ENCODE results near the gene CCDC187. TPM values are rescaled to one million over a fixed set of nuclear protein-coding genes. Genes with fewer than 3 reads are reported as not detected.

The CCDC187 gene
- total and polyA plus RNA-seq, 12 donors, result 0.02 to 0.07 (median 0.03) TPM; not detected in 8

- WGBS, 2 donors, result 79 to 83% methylated on average over 30 of the region's 30 CpGs
- DNase-seq, result peak; percentile 44 to 53
- peak in 7 of 8 donors; percentile 59 to 75 (median 67) for ATAC-seq
Measured at GRCh38 chr9:136225748-136226679, 77.9 kb downstream of the CCDC187 start.

GRCh38 chr9:136225366-136225747 lies 78.5 kb downstream of the CCDC187 start:
- TF ChIP-seq CTCF (IDR thresholded peaks at IDR 0.05), result no peak
- no peak overlapping the region for H3K4me3 ChIP-seq
- H3K4me1 ChIP-seq, result no peaks in the 10 kb centered on the region
- H3K27ac ChIP-seq, result peak overlapping the region in 1 of 10 donors; percentile 44
- H3K9me3 ChIP-seq, result no peaks in the 10 kb centered on the region
- H3K27me3 ChIP-seq, result no peaks in the 10 kb centered on the region
- H3K36me3 ChIP-seq, result peaks cover 0 to 55% (median 4%) of the 10 kb centered on the region in 9 donors
- WGBS, 2 donors, result 86 to 90% methylated on average over 19 of the region's 19 CpGs
- intact Hi-C loops (cut with DNase I), result no loop called here
- DNase-seq (no peak), ATAC-seq (no peak)

More at GRCh38 chr9:136225748-136226679, 77.9 kb downstream of the CCDC187 start:
- peaks cover 0 to 55% (median 4%) of the 10 kb centered on the region in 9 donors for H3K36me3 ChIP-seq
- peak overlapping the region in 1 of 10 donors; percentile 44 for H3K27ac ChIP-seq
- no peaks in the 10 kb centered on the region for H3K4me1 ChIP-seq
- no peak overlapping the region for H3K4me3 ChIP-seq
- peak; percentile 15 to 82 (median 69) for TF ChIP-seq CTCF (IDR thresholded peaks at IDR 0.05)
- intact Hi-C loops (cut with DNase I), result no loop called here
- H3K9me3 ChIP-seq, result no peaks in the 10 kb centered on the region
- H3K27me3 ChIP-seq, result no peaks in the 10 kb centered on the region

- no peak for DNase-seq
- WGBS, 2 donors, result 91 to 94% methylated on average over 30 of the region's 30 CpGs
- H3K36me3 ChIP-seq, result peaks cover 0 to 68% (median 4%) of the 10 kb centered on the region in 9 donors
- ATAC-seq, result no peak
- H3K4me1 ChIP-seq, result no peaks in the 10 kb centered on the region
- H3K27me3 ChIP-seq, result no peaks in the 10 kb centered on the region
- intact Hi-C loops (cut with DNase I), result no loop called here
- H3K9me3 ChIP-seq, result no peaks in the 10 kb centered on the region
- no peak for TF ChIP-seq CTCF (IDR thresholded peaks at IDR 0.05)
- no peak overlapping the region for H3K27ac ChIP-seq
- no peak overlapping the region for H3K4me3 ChIP-seq
Measured at GRCh38 chr9:136223871-136224640, 79.8 kb downstream of the CCDC187 start.

- no peak for DNase-seq
- 87 to 99% methylated on average over 13 of the region's 13 CpGs for WGBS, 2 donors
- Histone ChIP-seq H3K36me3 (peaks cover 0 to 80% (median 9%) of the 10 kb centered on the region in 9 donors), H3K27ac (no peak overlapping the region), H3K27me3 (no peaks in the 10 kb centered on the region), H3K9me3 (no peaks in the 10 kb centered on the region), H3K4me1 (no peaks in the 10 kb centered on the region), H3K4me3 (no peak overlapping the region)
- intact Hi-C loops (cut with DNase I), result no loop called here
- TF ChIP-seq CTCF (IDR thresholded peaks at IDR 0.05), result no peak
- no peak for ATAC-seq
Measured at GRCh38 chr9:136222906-136223285, 81.0 kb downstream of the CCDC187 start.

Measured in heart right ventricle (tissue), 16 donors.